Rectal smooth muscle tissue (tissue), 1 donor: ENCODE measurements around the gene PXT1.
A peak's percentile ranks its signal among the peaks of the same experiment; 100 is the strongest.
"Not testable (repeated sequence)": the region's sequence is repeated elsewhere in the genome, so short reads cannot be mapped to it uniquely, and the experiment has no call there.

Source experiments
- H3K27ac ChIP-seq: one replicate; pipeline ENCODE4 v1.7.0; 2013; ENCODE audit warnings: low read depth, low read length, inconsistent platforms
- H3K27me3 ChIP-seq: one replicate; pipeline ENCODE4 v1.7.0; 2013; ENCODE audit warnings: low read length; ENCODE audit not compliant: control insufficient read depth, insufficient read depth
- H3K36me3 ChIP-seq: one replicate; pipeline ENCODE4 v1.7.0; 2013; ENCODE audit warnings: low read length; ENCODE audit not compliant: control insufficient read depth, insufficient read depth
- H3K4me1 ChIP-seq: one replicate; pipeline ENCODE4 v1.7.0; 2013; ENCODE audit warnings: low read length; ENCODE audit not compliant: control insufficient read depth, insufficient read depth
- H3K4me3 ChIP-seq: one replicate; pipeline ENCODE4 v1.7.0; 2013; ENCODE audit warnings: low read length
- H3K9ac ChIP-seq: one replicate; pipeline ENCODE4 v1.7.0; 2013; ENCODE audit warnings: low read length

Gene PXT1

GRCh38 chr6:36467625-36468024 lies 25.0 kb upstream of the PXT1 start:
- Histone ChIP-seq H3K4me3 (no peak overlapping the region), H3K27ac (no peak overlapping the region)

GRCh38 chr6:36464233-36464632 lies 21.6 kb upstream of the PXT1 start:
- Histone ChIP-seq H3K9ac (no peak overlapping the region), H3K36me3 (no peaks in the 10 kb centered on the region), H3K4me3 (no peak overlapping the region), H3K4me1 (peaks cover 2% of the 10 kb centered on the region), H3K27me3 (no peaks in the 10 kb centered on the region), H3K27ac (no peak overlapping the region)

More at GRCh38 chr6:36467625-36468024, 25.0 kb upstream of the PXT1 start:
- Histone ChIP-seq H3K4me1 (no peaks in the 10 kb centered on the region), H3K36me3 (no peaks in the 10 kb centered on the region), H3K9ac (no peak overlapping the region), H3K27me3 (no peaks in the 10 kb centered on the region)

DNA sequence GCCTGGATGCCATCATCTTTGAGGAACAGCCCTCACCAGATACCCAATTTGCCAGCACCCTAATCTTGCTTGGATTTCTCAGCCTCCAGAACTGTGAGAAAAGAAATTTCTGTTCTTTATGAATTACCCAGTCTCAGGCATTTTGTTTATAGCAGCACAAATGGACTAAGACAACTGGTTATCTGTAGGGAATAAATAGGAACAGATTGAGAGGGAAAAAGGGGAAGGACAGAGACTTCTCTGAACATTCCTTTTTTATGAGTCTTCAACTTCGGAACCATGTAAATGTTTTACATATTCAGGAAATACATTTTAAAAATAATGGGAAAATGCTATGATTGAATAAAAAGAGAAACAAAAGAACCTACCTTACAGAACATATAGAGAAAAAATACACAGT lies 21.0 kb upstream of the PXT1 start:
- H3K4me3 ChIP-seq = no peak overlapping the region
- no peaks in the 10 kb centered on the region for H3K36me3 ChIP-seq
- H3K27ac ChIP-seq = no peak overlapping the region
- H3K27me3 ChIP-seq = no peaks in the 10 kb centered on the region
- no peak overlapping the region for H3K9ac ChIP-seq
- peaks cover 2% of the 10 kb centered on the region for H3K4me1 ChIP-seq

DNA sequence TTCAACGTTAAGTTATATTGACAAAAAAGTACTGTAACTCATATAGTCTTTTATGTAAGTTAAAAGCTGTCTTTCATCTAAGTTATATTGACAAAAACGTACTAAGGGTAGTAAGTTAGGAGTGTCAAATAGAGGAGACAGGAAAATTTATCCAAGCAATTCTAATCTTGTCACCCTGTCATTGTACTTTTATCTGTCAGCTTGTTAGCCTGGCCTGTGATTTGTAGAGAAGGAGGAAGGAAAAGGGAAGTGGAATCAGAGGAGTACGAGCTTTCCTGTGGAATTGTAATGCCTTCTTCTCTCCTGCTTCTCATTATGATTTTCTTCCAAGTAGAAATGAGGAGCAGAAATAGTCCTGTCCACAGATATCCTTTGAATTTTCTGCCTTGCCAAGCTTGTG lies 19.0 kb upstream of the PXT1 start:
- H3K27ac ChIP-seq = no peak overlapping the region
- H3K36me3 ChIP-seq = no peaks in the 10 kb centered on the region
- H3K9ac ChIP-seq = no peak overlapping the region
- peaks cover 2% of the 10 kb centered on the region for H3K4me1 ChIP-seq
- H3K4me3 ChIP-seq = no peak overlapping the region
- no peaks in the 10 kb centered on the region for H3K27me3 ChIP-seq

DNA sequence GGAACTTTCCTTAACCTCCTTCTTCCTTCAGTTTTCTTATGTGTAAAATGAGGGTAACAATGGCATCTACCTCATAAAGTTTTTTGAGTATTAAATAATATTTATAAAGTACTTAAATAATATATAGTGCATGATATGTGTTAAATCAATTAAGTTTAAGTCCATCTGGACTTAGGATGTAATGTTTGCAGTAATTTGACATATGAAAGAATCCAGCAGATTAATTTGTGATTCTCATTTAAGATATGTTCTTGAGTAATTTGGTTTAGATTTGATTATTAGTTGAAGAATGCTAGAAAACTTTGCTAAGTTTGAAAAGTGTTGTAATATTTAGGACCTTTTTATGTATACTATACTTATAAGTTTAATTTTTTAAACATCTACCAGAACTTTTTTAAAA lies 18.3 kb upstream of the PXT1 start:
- H3K36me3 ChIP-seq = no peaks in the 10 kb centered on the region
- no peaks in the 10 kb centered on the region for H3K27me3 ChIP-seq
- no peak overlapping the region for H3K27ac ChIP-seq
- H3K9ac ChIP-seq = no peak overlapping the region
- peaks cover 2% of the 10 kb centered on the region for H3K4me1 ChIP-seq
- H3K4me3 ChIP-seq = no peak overlapping the region

DNA sequence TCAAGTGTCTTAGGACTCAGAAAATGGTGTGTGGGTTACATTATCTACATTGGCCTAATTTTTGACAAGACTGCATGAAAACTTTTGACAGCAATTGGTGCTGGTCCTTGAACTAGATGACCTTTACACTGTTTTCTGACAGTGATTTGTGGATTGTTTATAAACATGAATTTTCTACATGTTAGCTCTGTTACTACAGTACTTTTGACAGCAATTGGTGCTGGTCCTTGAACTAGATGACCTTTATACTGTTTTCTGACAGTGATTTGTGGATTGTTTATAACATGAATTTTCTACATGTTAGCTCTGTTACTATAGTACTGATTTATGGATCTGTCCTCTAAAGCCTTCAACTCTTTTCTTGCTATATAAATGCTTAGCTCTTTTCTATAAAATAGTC lies 16.8 kb upstream of the PXT1 start:
- no peak overlapping the region for H3K9ac ChIP-seq
- H3K36me3 ChIP-seq = no peaks in the 10 kb centered on the region
- no peak overlapping the region for H3K27ac ChIP-seq
- no peaks in the 10 kb centered on the region for H3K27me3 ChIP-seq
- no peak overlapping the region for H3K4me3 ChIP-seq
- H3K4me1 ChIP-seq = peaks cover 2% of the 10 kb centered on the region

DNA sequence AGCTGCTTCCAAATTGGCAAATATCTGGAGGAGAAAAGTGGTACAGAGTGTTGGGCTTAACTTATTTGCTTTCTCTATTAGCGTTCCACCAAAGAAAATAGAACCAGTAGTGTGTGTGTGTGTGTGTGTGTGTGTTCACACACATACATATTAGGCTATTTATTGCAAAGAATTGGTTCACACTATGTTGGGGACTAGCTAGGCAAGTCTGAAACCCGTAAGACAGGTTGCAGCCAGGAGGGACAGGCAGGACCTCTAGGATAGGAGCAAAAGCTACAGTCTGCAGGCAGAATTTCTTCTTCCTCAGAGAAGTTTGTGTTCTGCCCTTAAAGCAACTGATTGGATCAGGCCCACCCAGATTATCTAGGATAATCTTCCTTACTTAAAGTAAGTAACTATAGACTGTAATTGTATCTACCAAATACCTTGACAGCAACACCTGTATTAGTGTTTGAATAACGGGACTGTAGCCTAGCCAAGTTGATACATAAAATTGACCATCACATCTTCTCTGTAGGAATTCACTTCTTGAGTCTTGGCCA lies 12.9 kb upstream of the PXT1 start:
- Histone ChIP-seq H3K4me1 (peaks cover 2% of the 10 kb centered on the region), H3K9ac (no peak overlapping the region), H3K27ac (no peak overlapping the region), H3K4me3 (no peak overlapping the region), H3K27me3 (no peaks in the 10 kb centered on the region), H3K36me3 (no peaks in the 10 kb centered on the region)

DNA sequence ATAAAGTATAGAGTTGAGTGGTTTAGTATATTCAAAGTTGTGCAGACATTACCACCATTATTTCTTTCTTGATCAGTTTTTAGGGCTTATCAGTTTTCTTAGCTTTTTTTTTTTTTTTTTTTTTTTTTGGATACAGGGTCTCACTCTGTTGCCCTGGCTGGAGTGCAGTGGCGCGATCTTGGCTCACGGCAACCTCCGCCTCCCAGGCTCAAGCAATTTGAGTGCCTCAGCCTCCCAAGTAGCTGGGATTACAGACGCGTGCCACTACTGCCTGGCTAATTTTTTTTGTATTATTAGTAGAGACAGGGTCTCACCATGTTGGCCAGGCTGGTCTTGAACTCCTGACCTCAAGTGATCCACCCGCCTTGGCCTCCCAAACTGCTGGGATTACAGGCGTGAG lies 10.2 kb upstream of the PXT1 start:
- H3K27ac ChIP-seq, H3K36me3 ChIP-seq, H3K27me3 ChIP-seq, H3K9ac ChIP-seq, H3K4me1 ChIP-seq, H3K4me3 ChIP-seq: not testable (repeated sequence)

DNA sequence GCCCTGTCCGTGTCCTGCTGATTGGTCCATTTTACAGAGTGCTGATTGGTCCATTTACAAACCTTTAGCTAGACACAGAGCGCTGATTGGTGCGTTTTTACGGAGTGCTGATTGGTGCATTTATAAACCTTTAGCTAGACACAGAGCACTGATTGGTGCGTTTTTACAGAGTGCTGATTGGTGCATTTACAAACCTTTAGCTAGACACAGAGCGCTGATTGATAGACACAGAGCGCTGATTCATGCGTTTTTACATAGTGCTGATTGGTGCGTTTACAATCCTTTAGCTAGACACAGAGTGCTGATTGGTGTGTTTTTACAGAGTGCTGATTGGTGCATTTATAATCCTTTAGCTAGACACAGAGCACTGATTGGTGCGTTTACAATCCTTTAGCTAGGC lies 6.5 kb upstream of the PXT1 start:
- H3K27ac ChIP-seq, H3K9ac ChIP-seq, H3K4me3 ChIP-seq, H3K36me3 ChIP-seq, H3K27me3 ChIP-seq: not testable (repeated sequence)
- H3K4me1 ChIP-seq = peaks cover 11% of the 10 kb centered on the region

GRCh38 chr6:36445621-36446020 lies 3.0 kb upstream of the PXT1 start:
- no peaks in the 10 kb centered on the region for H3K36me3 ChIP-seq
- H3K4me1 ChIP-seq = peaks cover 26% of the 10 kb centered on the region
- H3K27ac ChIP-seq = no peak overlapping the region
- no peaks in the 10 kb centered on the region for H3K27me3 ChIP-seq
- no peak overlapping the region for H3K4me3 ChIP-seq
- no peak overlapping the region for H3K9ac ChIP-seq

DNA sequence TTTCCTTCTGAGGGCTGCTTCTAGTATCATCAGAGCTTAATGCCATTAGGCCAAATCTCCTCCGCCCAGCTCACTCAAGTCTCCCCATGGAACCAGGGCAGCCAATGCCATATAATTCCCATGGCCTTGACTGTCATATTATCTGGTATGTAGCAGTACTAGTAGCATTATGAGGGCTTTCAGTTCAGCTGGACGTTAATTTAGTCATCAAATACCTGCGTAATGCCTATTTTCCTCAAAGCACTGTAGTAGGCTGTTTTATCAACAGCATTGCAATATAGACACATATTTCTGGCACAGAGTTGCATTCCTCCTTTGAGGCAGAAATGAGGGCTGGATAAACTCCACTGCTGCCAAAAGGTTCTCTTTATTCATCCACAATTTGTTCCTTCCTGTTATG lies 1.8 kb upstream of the PXT1 start:
- H3K27ac ChIP-seq = peak overlapping the region; percentile 19
- peaks cover 26% of the 10 kb centered on the region for H3K4me1 ChIP-seq
- no peak overlapping the region for H3K9ac ChIP-seq
- H3K4me3 ChIP-seq = peak overlapping the region; percentile 78
- no peaks in the 10 kb centered on the region for H3K36me3 ChIP-seq
- no peaks in the 10 kb centered on the region for H3K27me3 ChIP-seq

DNA sequence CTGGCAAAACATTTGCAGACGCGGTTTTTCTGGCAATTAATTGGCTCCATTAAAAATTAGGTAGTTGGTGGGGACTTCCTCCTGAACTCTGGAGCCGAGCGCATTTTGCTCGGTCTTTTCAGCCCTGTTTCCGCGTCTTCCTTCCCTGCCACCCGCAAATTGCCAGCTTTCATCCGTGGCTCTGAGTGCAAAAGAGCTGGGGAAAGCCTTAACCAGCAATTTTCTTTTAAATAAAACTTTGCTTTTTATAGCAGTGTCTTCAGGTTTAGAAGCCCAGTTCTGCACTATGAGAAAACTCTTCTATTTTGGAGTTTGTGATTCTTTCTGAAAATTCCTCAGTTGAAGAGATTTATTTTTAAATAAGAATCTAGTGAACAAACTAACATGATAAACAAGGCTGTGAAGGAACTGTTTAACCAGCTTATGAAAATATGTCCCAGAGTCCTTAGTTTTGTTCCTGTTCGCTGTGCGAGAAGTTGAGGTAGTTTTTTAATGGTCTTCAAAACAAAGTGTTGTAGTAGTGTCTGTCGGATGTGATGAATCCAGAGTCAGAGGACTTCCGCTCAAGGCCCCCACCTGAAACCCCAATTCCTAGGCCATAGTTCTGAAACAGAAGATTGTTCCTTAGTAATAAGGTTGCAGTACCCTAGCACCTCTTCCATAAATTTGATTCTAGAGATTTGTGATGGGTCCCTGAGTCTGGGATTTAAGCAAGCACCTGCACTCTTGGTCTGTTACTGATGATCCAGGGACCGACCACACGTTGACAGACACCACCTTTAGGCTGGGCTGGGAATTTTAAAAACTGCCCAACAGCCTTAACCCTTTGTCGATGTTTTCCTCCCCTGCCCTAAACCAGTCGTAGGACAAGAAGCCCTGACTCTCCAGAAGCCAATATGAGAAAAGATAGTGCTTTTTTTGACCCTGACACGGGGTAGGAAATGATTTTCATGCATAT lies 1.1 kb upstream of the PXT1 start:
- Histone ChIP-seq H3K4me1 (peaks cover 26% of the 10 kb centered on the region), H3K36me3 (no peaks in the 10 kb centered on the region), H3K9ac (peak overlapping the region; percentile 60), H3K27me3 (no peaks in the 10 kb centered on the region), H3K4me3 (peak overlapping the region; percentile 78), H3K27ac (peak overlapping the region; percentile 92)
